ENCODE data around the gene CIPC.

The CIPC gene

DNA sequence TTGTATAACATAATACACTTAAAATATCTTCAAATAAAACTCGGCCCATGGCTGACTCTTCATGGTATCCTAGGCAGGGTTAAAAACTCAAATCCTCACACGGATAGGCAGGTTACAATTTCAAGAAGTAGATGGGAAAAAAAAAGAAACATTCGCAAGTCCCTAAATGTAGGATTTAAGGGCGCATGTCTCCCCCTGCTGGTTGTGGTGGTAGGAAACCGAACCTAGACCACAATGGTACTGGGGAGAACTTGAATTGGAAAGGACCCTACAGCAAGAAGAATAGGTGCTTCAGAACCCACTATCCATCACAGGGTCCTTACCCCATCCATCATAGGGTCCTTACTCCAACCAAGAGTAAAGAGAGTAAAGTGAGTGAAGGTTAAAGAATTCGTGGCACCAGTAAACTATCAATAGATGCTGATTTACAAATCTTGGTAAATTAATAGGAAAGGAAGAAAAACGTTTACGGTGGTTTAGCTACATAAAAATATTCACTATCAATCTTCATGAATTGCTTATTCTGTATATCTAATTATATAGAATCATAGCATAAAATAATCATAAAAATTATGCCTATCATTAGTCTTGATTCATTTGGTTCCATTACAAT lies 3.3 kb upstream of the CIPC start:
- peak; percentile 73 for DNase-seq
- in situ Hi-C loops (cut with HindIII; ENCODE audit: low pct_ligation_motif_present, low pct_unique_long_range_greater_than_20kb, low sequenced_read_pairs) = loop anchor here (25.0 kb wide), 2 partner anchors 182 to 382 kb away; no protein-coding TSS in a partner anchor

DNA sequence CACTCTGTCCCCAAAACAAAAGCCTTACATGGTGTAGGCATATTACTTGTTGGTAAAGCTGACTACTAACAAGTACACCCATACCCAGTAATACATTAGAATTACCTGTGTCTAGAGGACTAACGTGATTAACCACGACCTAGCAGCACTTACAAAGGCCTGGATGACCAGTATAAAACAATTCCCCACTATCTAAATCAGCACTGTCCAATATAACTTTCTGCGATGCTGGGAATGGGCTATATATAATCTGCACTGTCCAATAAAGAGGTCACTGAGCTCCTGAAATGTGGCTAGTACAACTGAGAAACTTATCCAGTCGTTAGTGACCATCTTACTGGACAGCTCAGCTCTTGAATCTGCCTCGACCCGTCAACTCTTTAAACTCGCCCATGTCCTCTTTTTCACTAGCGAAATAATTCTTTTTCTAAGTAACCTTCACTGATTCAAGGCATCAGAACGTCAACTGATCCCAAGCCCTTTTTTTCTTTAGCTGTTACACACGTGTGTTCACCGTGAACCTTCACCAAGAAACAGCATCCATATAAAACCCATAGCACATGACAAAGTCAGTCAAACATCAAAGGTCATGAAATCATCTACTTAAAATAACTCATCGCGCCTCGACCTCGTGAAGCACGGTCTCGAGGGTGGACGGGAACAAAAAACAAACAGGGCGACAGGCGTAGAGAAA lies 905 bp upstream of the CIPC start:
- DNase-seq = peak; percentile 25
- in situ Hi-C loops (cut with HindIII; ENCODE audit: low pct_ligation_motif_present, low pct_unique_long_range_greater_than_20kb, low sequenced_read_pairs) = loop anchor here (25.0 kb wide), 2 partner anchors 185 to 385 kb away; no protein-coding TSS in a partner anchor

GRCh38 chr14:77098529-77099353 lies 683 bp downstream of the CIPC start:
- DNase-seq = peak; percentile 15
- in situ Hi-C loops (cut with HindIII; ENCODE audit: low pct_ligation_motif_present, low pct_unique_long_range_greater_than_20kb, low sequenced_read_pairs) = loop anchor here (25.0 kb wide), 2 partner anchors 186 to 386 kb away; no protein-coding TSS in a partner anchor

DNA sequence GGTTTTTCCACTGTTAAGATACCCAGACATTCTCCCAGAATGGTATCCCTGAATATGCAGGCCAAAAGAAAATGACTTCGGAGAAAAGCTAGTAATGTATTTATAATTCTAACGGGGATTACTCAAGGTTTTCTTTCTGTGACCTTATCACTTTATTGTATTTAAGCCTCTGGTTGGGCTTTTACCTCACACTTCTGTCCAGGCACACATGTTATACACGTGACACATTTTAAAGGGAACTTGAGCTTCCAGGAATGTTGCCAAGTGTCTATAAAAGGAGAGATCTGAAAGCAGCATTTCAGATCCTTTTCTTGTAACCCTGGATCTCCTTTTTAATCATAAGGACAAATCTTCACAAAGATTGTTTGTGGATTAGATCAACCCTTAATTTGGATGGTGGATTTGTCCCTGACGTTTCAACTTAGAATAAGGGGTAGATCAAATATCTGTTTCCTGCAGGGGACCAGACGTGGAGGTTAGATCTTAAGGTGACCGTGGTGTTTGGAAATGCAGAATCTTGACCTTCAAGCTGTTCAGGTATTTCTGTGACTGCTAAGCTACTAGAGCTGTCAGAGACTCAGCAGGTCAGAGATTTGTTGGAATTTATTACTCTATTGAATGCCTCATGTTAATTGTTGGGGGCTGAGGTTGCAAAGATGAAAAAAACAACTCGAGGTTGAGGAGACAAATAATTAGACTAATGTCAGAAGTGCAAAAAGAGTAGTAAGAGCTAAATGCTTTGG lies 1.5 kb downstream of the CIPC start:
- in situ Hi-C loops (cut with HindIII; ENCODE audit: low pct_ligation_motif_present, low pct_unique_long_range_greater_than_20kb, low sequenced_read_pairs) = loop anchor here (25.0 kb wide), 2 partner anchors 187 to 387 kb away; no protein-coding TSS in a partner anchor
- no peak for DNase-seq

- in situ Hi-C loops (cut with HindIII; ENCODE audit: low pct_ligation_motif_present, low pct_unique_long_range_greater_than_20kb, low sequenced_read_pairs) = no loop called here
These were observed 2.9 kb downstream of the CIPC start for GRCh38 chr14:77100961-77101360.

GRCh38 chr14:77102154-77102553 lies 4.1 kb downstream of the CIPC start:
- DNase-seq = no peak
- in situ Hi-C loops (cut with HindIII; ENCODE audit: low pct_ligation_motif_present, low pct_unique_long_range_greater_than_20kb, low sequenced_read_pairs) = no loop called here

More at GRCh38 chr14:77100961-77101360, 2.9 kb downstream of the CIPC start:
- no peak for DNase-seq

DNA sequence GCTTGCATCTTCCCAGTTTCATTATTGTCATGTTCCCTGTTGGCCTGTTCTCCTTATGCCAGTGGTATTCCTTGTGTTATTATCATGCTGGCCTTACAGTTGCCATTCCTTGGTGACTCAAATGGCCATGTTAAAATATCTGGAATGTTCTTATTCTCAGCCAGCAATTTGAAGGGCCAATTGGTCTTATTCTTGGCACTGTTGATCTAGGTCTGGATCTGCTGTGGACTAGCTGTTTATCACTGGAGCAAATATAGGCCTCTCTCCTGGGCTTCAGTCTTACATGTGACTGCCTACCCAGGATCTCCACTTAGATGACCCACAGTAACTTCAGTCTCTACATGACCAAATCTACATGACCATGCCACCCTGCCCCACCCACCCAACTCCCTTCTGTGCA lies 5.4 kb downstream of the CIPC start:
- in situ Hi-C loops (cut with HindIII; ENCODE audit: low pct_ligation_motif_present, low pct_unique_long_range_greater_than_20kb, low sequenced_read_pairs) = no loop called here
- DNase-seq = no peak

DNA sequence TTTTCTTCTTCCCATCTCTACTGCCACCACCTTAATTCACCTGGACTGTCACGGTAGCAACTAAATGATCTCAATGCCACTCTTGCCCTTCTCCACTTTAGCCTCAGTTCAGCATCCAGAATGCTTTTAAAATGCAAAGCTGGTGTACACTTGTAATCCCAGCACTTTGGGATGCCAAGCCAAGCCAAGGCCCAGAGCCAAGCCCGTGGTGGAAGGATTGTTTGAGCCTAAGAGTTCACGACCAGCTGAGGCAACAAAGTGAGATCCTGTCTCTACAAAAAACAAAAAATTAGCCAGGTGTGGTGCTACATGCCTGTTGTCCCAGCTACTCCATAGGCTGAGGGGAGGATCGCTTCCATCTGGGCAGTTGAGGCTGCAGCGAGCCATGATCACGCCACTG lies 5.9 kb downstream of the CIPC start:
- in situ Hi-C loops (cut with HindIII; ENCODE audit: low pct_ligation_motif_present, low pct_unique_long_range_greater_than_20kb, low sequenced_read_pairs) = no loop called here
- no peak for DNase-seq

GRCh38 chr14:77104393-77104792 lies 6.3 kb downstream of the CIPC start:
- in situ Hi-C loops (cut with HindIII; ENCODE audit: low pct_ligation_motif_present, low pct_unique_long_range_greater_than_20kb, low sequenced_read_pairs) = no loop called here

DNA sequence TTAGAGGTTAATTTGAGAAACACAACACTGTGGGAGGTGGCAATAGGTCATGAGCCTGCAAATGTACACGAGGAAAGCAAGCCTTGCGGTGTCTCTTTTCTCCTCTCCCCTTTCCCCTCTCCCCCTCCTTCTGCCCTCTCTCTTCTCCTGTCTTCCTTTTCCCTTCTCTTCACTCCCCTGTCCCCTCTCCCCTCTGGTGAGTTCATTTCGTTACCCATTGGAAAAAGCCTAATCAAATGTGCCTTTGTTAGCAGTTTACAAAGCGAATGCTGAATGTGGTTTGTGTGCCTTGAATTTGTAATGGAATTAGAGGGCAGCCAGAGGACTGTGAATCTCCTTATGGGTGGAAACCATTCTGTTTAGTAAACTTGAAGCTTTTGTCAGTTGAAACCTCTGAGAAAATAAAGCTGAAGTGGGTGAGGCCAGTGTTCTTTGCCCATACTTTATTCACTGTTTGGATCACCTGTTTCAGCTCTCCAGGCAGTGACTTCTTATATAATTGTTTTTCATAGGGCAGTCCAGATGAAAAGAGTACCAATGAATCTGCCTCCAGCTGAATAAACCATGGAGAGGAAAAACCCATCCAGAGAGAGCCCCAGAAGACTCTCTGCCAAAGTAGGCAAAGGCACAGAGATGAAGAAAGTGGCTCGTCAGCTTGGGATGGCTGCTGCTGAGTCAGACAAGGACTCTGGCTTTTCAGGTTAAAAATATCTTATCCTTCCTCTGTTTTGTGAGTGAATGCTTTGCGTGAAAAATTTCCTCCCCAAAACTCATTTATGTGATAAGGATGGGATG lies 7.3 kb downstream of the CIPC start:
- in situ Hi-C loops (cut with HindIII; ENCODE audit: low pct_ligation_motif_present, low pct_unique_long_range_greater_than_20kb, low sequenced_read_pairs) = no loop called here
- no peak for DNase-seq

More at GRCh38 chr14:77104393-77104792, 6.3 kb downstream of the CIPC start:
- no peak for DNase-seq

GRCh38 chr14:77106666-77107065 lies 8.6 kb downstream of the CIPC start:
- DNase-seq = no peak
- in situ Hi-C loops (cut with HindIII; ENCODE audit: low pct_ligation_motif_present, low pct_unique_long_range_greater_than_20kb, low sequenced_read_pairs) = no loop called here

GRCh38 chr14:77107228-77107627 lies 9.2 kb downstream of the CIPC start:
- DNase-seq = no peak

DNA sequence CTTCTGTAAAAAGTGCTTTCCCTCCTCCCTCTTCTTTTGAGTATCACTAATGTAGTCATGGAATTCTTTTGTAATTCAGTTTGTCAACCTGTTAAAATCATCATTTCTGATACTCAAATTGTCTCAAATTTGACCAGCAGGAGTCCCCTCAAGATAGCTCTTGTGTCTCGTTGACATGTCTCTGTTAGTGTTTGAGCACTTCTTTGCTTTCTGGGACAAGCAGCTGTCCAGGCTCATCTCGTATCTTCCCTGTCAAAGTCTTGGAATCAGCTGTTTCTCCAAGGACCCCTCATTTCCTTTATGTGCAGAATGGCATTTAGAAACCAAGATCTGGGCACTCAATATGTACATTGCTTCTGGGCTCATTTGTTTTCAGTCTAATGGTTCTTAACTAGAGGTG lies 10.7 kb downstream of the CIPC start:
- no peak for DNase-seq
- in situ Hi-C loops (cut with HindIII; ENCODE audit: low pct_ligation_motif_present, low pct_unique_long_range_greater_than_20kb, low sequenced_read_pairs) = no loop called here

More at GRCh38 chr14:77107228-77107627, 9.2 kb downstream of the CIPC start:
- in situ Hi-C loops (cut with HindIII; ENCODE audit: low pct_ligation_motif_present, low pct_unique_long_range_greater_than_20kb, low sequenced_read_pairs) = no loop called here

GRCh38 chr14:77109656-77110055 lies 11.6 kb downstream of the CIPC start:
- in situ Hi-C loops (cut with HindIII; ENCODE audit: low pct_ligation_motif_present, low pct_unique_long_range_greater_than_20kb, low sequenced_read_pairs) = no loop called here
- DNase-seq = no peak

GRCh38 chr14:77110286-77110685 lies 12.2 kb downstream of the CIPC start:
- in situ Hi-C loops (cut with HindIII; ENCODE audit: low pct_ligation_motif_present, low pct_unique_long_range_greater_than_20kb, low sequenced_read_pairs) = no loop called here
- no peak for DNase-seq

GRCh38 chr14:77111021-77111420 lies 13.0 kb downstream of the CIPC start:
- DNase-seq = no peak
- in situ Hi-C loops (cut with HindIII; ENCODE audit: low pct_ligation_motif_present, low pct_unique_long_range_greater_than_20kb, low sequenced_read_pairs) = no loop called here

GRCh38 chr14:77113644-77114043 lies 15.6 kb downstream of the CIPC start:
- in situ Hi-C loops (cut with HindIII; ENCODE audit: low pct_ligation_motif_present, low pct_unique_long_range_greater_than_20kb, low sequenced_read_pairs) = no loop called here
- no peak for DNase-seq

GRCh38 chr14:77114609-77115008 lies 16.6 kb downstream of the CIPC start:
- DNase-seq = no peak
- in situ Hi-C loops (cut with HindIII; ENCODE audit: low pct_ligation_motif_present, low pct_unique_long_range_greater_than_20kb, low sequenced_read_pairs) = no loop called here

Measured in ACHN (cell line).